RWPE2 (cell line): Measurements from ENCODE around the gene KISS1R.

Source experiments
- ATAC-seq: fragments of 200-7000 bp; cut with Tn5 transposase; 3 replicates; pipeline ENCODE4 v1.9.1; 2021; ENCODE audit warnings: low read depth
- DNase-seq: peaks from one replicate; pipeline ENCODE4 v3.0.0-alpha.2; 2020; ENCODE audit warnings: low spot score
- H3K27ac ChIP-seq: fragments of 450-650 bp; 2 replicates; pipeline ENCODE4 v1.5.1; 2017; ENCODE audit warnings: mild to moderate bottlenecking; ENCODE audit not compliant: poor library complexity, severe bottlenecking
- H3K27me3 ChIP-seq: fragments of 250-450 bp; sonication (Bioruptor Pico); 2 replicates; pipeline ENCODE4 v1.5.1; 2021; ENCODE audit warnings: mild to moderate bottlenecking, moderate library complexity; ENCODE audit not compliant: insufficient read depth, poor library complexity, severe bottlenecking
- H3K36me3 ChIP-seq: fragments of 250-450 bp; sonication (Bioruptor Pico); 2 replicates; pipeline ENCODE4 v1.5.1; 2020; ENCODE audit warnings: low read depth, mild to moderate bottlenecking, moderate library complexity
- H3K4me1 ChIP-seq: fragments of 250-450 bp; sonication (Bioruptor Pico); 2 replicates; pipeline ENCODE4 v1.5.1; 2021; ENCODE audit warnings: mild to moderate bottlenecking, moderate library complexity; ENCODE audit not compliant: insufficient read depth, poor library complexity, severe bottlenecking
- H3K4me3 ChIP-seq: fragments of 250-450 bp; sonication (Bioruptor Pico); 2 replicates; pipeline ENCODE4 v1.5.1; 2021; ENCODE audit warnings: mild to moderate bottlenecking, moderate library complexity; ENCODE audit not compliant: severe bottlenecking
- H3K9me3 ChIP-seq: fragments of 250-450 bp; sonication (Bioruptor Pico); 2 replicates; pipeline ENCODE4 v1.5.1; 2021; ENCODE audit warnings: mild to moderate bottlenecking, moderate library complexity; ENCODE audit not compliant: severe bottlenecking
- CTCF ChIP-seq: fragments of 450-650 bp; IDR thresholded peaks from one replicate; pipeline ENCODE4 v1.5.1; 2017; ENCODE audit warnings: mild to moderate bottlenecking, moderate library complexity; ENCODE audit not compliant: poor library complexity, severe bottlenecking

Gene KISS1R

DNA sequence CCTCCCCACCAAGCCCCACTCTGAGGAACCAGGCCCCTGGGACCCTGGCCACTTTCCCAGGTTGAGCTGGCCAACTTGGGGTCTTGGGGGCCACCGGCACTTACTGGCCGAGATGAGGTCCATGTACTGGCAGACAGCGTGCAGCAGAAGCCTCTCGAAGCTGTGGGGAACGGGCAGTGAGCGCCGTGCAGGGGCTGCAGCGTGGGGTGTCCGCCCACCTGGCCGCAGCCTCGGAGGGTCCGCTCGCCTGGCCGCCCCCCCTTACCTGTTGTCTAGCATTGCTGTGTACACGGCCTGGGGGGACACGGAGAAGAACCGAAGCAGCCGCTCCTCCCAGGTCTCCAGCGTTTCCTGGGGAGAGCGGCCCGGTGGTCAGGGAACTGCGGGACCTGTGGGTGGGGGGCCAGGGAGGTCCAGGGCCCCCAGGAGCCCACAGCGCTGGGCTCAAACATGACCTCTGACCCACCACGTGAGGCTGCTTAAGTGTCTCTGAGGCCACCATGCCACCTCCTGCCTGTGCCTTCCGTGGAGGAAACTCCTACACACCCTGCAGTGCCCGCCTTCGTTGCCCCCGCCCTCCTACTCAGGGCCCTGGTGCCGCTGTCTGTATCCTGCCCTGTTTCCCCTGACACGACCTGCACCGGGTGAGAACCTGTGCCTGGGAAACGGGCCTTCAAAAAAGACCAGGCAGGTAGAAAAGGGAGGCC is 17.6 kb upstream of the KISS1R start:
- H3K4me1 ChIP-seq = no peaks in the 10 kb centered on the region
- peaks cover 25% of the 10 kb centered on the region for H3K36me3 ChIP-seq
- DNase-seq (peak; percentile 40), ATAC-seq (no peak)
- no peak overlapping the region for H3K27ac ChIP-seq
- H3K4me3 ChIP-seq = no peak overlapping the region
- no peaks in the 10 kb centered on the region for H3K9me3 ChIP-seq
- no peaks in the 10 kb centered on the region for H3K27me3 ChIP-seq
- no peak for TF ChIP-seq CTCF

DNA sequence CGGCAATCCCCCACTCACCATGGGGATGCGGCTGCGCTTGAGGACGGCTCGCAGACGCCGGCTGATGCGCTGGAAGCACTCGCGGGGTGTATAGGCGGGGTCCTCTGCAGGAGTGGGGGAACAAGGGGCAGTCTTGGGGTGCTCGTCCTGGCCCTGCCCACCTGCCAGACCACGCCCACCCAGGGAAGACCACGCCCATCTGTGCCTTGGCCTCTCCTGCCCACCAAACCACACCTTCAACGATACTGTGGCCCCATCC is 17.2 kb upstream of the KISS1R start:
- Histone ChIP-seq H3K27ac (no peak overlapping the region), H3K9me3 (no peaks in the 10 kb centered on the region), H3K4me3 (no peak overlapping the region), H3K4me1 (no peaks in the 10 kb centered on the region), H3K36me3 (peaks cover 25% of the 10 kb centered on the region), H3K27me3 (no peaks in the 10 kb centered on the region)
- no peak for DNase-seq
- ATAC-seq = no peak
- no peak for TF ChIP-seq CTCF

DNA sequence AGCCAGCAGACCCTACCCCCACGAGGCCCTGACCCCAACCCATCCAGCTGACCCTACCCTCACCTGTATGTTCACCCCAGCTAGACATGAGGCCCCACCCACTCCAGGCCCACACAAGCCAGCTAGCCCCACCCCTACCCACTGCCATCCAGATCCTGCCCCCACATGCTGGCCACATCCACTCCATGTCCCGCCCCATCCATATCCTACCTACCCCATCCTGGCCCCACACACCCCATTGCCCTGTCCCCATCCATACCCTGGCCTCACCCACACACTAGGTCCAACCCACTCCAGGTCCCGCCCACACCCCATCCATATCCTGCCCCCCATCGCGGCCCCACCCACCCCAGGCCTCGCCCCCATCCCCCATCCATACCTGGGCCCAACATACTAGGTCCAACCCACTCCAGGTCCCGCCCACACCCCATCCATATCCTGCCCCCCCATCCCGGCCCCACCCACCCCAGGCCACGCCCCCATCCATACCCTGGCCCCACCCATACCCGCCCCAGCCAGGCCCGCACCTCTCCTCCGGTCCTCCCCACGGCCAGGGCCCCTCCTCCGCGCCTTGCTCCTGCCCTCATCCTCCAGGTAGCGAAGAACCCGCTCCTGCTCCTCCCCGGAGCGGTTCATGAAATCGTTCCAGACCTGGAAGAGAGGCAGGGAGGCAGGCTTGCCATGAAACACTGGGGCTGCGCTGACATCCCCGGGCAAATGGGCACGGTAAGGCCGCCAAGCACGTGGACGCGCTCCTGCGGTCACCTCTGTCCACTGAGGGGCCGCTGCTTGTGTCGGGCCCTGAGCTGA is 16.6 kb upstream of the KISS1R start:
- ATAC-seq = peak; percentile 73
- H3K4me3 ChIP-seq = no peak overlapping the region
- H3K36me3 ChIP-seq = peaks cover 25% of the 10 kb centered on the region
- no peak for TF ChIP-seq CTCF
- no peaks in the 10 kb centered on the region for H3K9me3 ChIP-seq
- no peak overlapping the region for H3K27ac ChIP-seq
- DNase-seq = peak; percentile 80
- H3K27me3 ChIP-seq = no peaks in the 10 kb centered on the region
- no peaks in the 10 kb centered on the region for H3K4me1 ChIP-seq

- no peak overlapping the region for H3K4me3 ChIP-seq
- no peak for TF ChIP-seq CTCF
- no peaks in the 10 kb centered on the region for H3K9me3 ChIP-seq
- DNase-seq (peak; percentile 52), ATAC-seq (no peak)
- no peaks in the 10 kb centered on the region for H3K27me3 ChIP-seq
- H3K27ac ChIP-seq = no peak overlapping the region
- no peaks in the 10 kb centered on the region for H3K4me1 ChIP-seq
- H3K36me3 ChIP-seq = peaks cover 25% of the 10 kb centered on the region
Observed at GRCh38 chr19:901216-902092, 15.7 kb upstream of the KISS1R start.

DNA sequence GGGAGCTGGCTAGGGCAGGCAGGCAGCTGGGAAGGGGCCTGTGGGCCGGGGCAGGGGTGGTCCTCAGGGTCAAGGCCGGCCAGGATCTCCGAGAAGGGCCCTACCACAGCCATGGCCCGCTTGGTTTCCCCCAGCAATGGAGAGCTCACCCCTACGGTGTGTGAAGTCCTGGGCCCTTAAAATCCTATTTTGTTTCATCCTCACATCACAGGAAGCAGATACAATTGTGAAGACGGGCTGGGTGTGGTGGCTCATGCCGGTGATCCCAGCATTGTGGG is 15.1 kb upstream of the KISS1R start:
- DNase-seq = peak; percentile 41

More for the DNA sequence above, 15.1 kb upstream of the KISS1R start:
- H3K36me3 ChIP-seq = peaks cover 25% of the 10 kb centered on the region
- H3K27me3 ChIP-seq = no peaks in the 10 kb centered on the region
- no peak overlapping the region for H3K27ac ChIP-seq
- no peaks in the 10 kb centered on the region for H3K4me1 ChIP-seq
- no peak overlapping the region for H3K4me3 ChIP-seq
- TF ChIP-seq CTCF = no peak
- ATAC-seq = no peak
- H3K9me3 ChIP-seq = no peaks in the 10 kb centered on the region
